GM20000 (cell line): ENCODE measurements around the gene KCNQ2.

ENCODE experiments used
- DNase-seq: peaks from one replicate; pipeline ENCODE4 v3.0.0; 2012; ENCODE audit warnings: low spot score
- CTCF ChIP-seq: IDR thresholded peaks from 2 replicates; pipeline ENCODE4 v1.5.1; 2012; ENCODE audit warnings: mild to moderate bottlenecking, control low read depth; ENCODE audit errors: extremely low read depth, missing control alignments

The KCNQ2 gene

GRCh38 chr20:63496596-63497120 lies 24.2 kb upstream of the KCNQ2 start:
- TF ChIP-seq CTCF, result no peak
- no peak for DNase-seq

- TF ChIP-seq CTCF, result peak; percentile 97
- peak; percentile 94 for DNase-seq
Measured at GRCh38 chr20:63495741-63496595, 23.5 kb upstream of the KCNQ2 start.

- DNase-seq, result no peak
Measured at GRCh38 chr20:63495167-63495720, 22.8 kb upstream of the KCNQ2 start.

DNA sequence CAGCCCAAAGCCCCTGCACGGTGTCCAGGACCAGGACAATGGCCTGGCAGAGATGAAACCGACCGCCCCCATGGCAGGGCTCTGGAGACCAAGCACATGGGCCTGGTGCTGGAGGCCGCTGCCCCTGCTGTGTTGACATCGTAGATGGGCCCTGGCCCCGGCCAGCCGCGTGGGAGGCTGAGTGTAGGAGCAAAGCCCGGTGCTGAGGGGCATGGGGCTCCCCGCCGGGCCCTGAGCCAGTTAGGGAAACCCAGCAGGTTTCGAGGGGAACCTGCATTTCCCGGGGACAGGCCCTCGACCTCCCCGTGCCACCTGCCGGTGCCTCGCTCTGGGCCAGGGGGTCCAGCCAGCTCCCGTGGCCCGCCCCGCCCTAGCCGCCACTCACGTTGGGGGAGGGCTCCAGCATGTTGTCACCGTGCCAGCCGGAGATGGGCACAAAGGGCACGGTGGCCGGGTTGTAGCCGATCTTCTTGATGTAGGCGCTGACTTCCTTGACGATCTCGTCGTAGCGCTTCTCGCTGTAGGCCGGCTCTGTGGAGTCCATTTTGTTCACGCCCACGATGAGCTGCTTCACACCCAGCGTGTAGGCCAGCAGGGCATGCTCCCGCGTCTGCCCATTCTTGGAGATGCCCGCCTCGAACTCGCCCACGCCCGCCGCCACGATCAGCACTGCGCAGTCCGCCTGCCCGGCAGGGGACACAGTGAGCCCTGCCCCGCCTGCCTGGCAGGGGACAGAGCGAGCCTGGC lies 22.1 kb upstream of the KCNQ2 start:
- no peak for TF ChIP-seq CTCF
- no peak for DNase-seq

More at GRCh38 chr20:63495167-63495720, 22.8 kb upstream of the KCNQ2 start:
- TF ChIP-seq CTCF, result no peak

DNA sequence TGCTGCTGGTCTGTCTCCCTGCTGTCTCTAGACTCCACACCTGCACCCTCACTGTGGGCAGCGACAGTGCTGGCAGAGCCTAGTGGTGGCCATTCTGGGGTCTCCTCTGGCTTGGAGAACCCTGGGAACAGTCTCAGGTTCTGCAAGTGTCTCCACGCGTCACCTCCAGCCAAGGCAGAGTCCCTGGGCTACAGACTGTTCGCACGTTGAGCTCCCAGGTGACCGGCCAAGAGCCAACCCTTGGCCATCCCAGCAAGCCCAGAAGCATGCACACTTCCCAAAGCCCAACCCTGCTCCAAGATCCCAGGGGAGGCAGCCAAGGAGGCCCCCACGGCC lies 21.6 kb upstream of the KCNQ2 start:
- DNase-seq, result no peak
- TF ChIP-seq CTCF, result no peak

DNA sequence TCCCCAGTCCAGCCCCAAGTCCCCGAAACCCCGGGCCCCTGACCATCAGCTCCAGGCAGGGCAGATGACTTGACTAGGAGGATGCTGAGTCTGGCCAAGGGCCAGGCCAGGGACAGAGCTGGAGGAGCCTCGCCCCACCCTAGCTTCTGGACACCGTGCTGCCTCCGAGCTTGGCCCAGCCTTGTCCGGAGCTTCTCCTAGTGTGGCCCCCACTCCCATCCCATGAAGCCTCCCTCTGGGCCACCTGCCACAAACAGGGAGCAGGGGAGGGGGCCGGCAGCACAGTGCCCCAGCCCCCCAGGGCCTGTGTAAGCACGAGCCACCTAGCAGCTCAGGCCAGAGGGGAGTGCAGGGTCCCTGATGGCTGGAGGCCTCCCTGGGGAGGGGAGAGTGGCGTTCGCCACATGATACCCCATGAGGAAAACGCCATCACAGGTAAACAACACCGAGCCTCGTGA lies 21.1 kb upstream of the KCNQ2 start:
- no peak for DNase-seq
- TF ChIP-seq CTCF, result no peak

- no peak for DNase-seq
- TF ChIP-seq CTCF, result no peak
Measured at GRCh38 chr20:63492982-63493381, 20.5 kb upstream of the KCNQ2 start.
